ENCODE measurements around the gene TBC1D17. TPM values are rescaled to one million over a fixed set of nuclear protein-coding genes. Genes with fewer than 3 reads are reported as not detected.

TBC1D17 gene
- polyA plus RNA-seq, 1 donor from 2014 or later = 13.1 TPM

GRCh38 chr19:49873834-49874233, 3.7 kb upstream of the TBC1D17 start:
- no peaks in the 10 kb centered on the region for H3F3A ChIP-seq (ENCODE audit: insufficient read depth, low read length, poor library complexity, severe bottlenecking)
- no peaks in the 10 kb centered on the region for H4K20me1 ChIP-seq (ENCODE audit: insufficient read depth)
- no peak overlapping the region for H3K4me2 ChIP-seq (ENCODE audit: low read length)
- H3K79me2 ChIP-seq (replicated peaks; ENCODE audit: insufficient read depth, low read length) = peaks cover 14% of the 10 kb centered on the region
- H3K4me3 ChIP-seq (ENCODE audit: low read length) = no peak overlapping the region
- H3K9me3 ChIP-seq (ENCODE audit: low read length) = no peaks in the 10 kb centered on the region
- no peaks in the 10 kb centered on the region for H3K36me3 ChIP-seq (ENCODE audit: insufficient read depth, low read length)
- no peak overlapping the region for H2AFZ ChIP-seq (ENCODE audit: low read depth, low read length)
- H3K27me3 ChIP-seq (ENCODE audit: insufficient read depth, low read depth, low read length) = no peaks in the 10 kb centered on the region
- H3K27ac ChIP-seq (ENCODE audit: low read length) = no peak overlapping the region
- TF ChIP-seq EP300 (conservative IDR thresholded peaks at IDR 0.05; ENCODE audit: poor library complexity, severe bottlenecking) (no peak), EZH2 (IDR thresholded peaks at IDR 0.05; ENCODE audit: borderline replicate concordance, insufficient read depth, low read length, poor library complexity, severe bottlenecking) (no peak)
- H3K9me2 ChIP-seq (ENCODE audit: insufficient read depth, low read length) = no peaks in the 10 kb centered on the region
- no peak overlapping the region for H3K9ac ChIP-seq (ENCODE audit: low read length)

GRCh38 chr19:49874503-49875157, 2.9 kb upstream of the TBC1D17 start:
- Histone ChIP-seq H3K9me2 (ENCODE audit: insufficient read depth, low read length) (no peaks in the 10 kb centered on the region), H3K4me2 (ENCODE audit: low read length) (no peak overlapping the region), H2AFZ (ENCODE audit: low read depth, low read length) (no peak overlapping the region), H3K27ac (ENCODE audit: low read length) (no peak overlapping the region), H3K9ac (ENCODE audit: low read length) (no peak overlapping the region), H3K4me3 (ENCODE audit: low read length) (no peak overlapping the region), H3K27me3 (ENCODE audit: insufficient read depth, low read depth, low read length) (no peaks in the 10 kb centered on the region), H3K9me3 (ENCODE audit: low read length) (no peaks in the 10 kb centered on the region), H4K20me1 (ENCODE audit: insufficient read depth) (no peaks in the 10 kb centered on the region), H3F3A (ENCODE audit: insufficient read depth, low read length, poor library complexity, severe bottlenecking) (no peaks in the 10 kb centered on the region), H3K79me2 (replicated peaks; ENCODE audit: insufficient read depth, low read length) (peaks cover 14% of the 10 kb centered on the region), H3K36me3 (ENCODE audit: insufficient read depth, low read length) (no peaks in the 10 kb centered on the region)
- TF ChIP-seq POLR2AphosphoS5 (IDR thresholded peaks at IDR 0.05) (no peak), MXI1 (conservative IDR thresholded peaks at IDR 0.05; ENCODE audit: poor library complexity, severe bottlenecking) (no peak)
- TF ChIP-seq, protein P1, sequence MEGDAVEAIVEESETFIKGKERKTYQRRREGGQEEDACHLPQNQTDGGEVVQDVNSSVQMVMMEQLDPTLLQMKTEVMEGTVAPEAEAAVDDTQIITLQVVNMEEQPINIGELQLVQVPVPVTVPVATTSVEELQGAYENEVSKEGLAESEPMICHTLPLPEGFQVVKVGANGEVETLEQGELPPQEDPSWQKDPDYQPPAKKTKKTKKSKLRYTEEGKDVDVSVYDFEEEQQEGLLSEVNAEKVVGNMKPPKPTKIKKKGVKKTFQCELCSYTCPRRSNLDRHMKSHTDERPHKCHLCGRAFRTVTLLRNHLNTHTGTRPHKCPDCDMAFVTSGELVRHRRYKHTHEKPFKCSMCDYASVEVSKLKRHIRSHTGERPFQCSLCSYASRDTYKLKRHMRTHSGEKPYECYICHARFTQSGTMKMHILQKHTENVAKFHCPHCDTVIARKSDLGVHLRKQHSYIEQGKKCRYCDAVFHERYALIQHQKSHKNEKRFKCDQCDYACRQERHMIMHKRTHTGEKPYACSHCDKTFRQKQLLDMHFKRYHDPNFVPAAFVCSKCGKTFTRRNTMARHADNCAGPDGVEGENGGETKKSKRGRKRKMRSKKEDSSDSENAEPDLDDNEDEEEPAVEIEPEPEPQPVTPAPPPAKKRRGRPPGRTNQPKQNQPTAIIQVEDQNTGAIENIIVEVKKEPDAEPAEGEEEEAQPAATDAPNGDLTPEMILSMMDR (IDR thresholded peaks at IDR 0.05; ENCODE audit: poor library complexity, severe bottlenecking) = no peak

- H3K9me3 ChIP-seq (ENCODE audit: low read length) = no peaks in the 10 kb centered on the region
- no peaks in the 10 kb centered on the region for H4K20me1 ChIP-seq (ENCODE audit: insufficient read depth)
- TF ChIP-seq MXI1 (conservative IDR thresholded peaks at IDR 0.05; ENCODE audit: poor library complexity, severe bottlenecking) = no peak
- TF ChIP-seq EP300 (conservative IDR thresholded peaks at IDR 0.05; ENCODE audit: poor library complexity, severe bottlenecking) = no peak
- TF ChIP-seq EZH2 (IDR thresholded peaks at IDR 0.05; ENCODE audit: borderline replicate concordance, insufficient read depth, low read length, poor library complexity, severe bottlenecking) = no peak
- no peak for TF ChIP-seq SMC3 (conservative IDR thresholded peaks at IDR 0.05; ENCODE audit: poor library complexity)
- no peak for TF ChIP-seq REST (IDR thresholded peaks at IDR 0.05; ENCODE audit: borderline replicate concordance)
- TF ChIP-seq TAF1 (IDR thresholded peaks at IDR 0.05; ENCODE audit: low read depth) = no peak
- TF ChIP-seq RAD21 (conservative IDR thresholded peaks at IDR 0.05) = no peak
- TF ChIP-seq, protein P1 (IDR thresholded peaks at IDR 0.05; ENCODE audit: poor library complexity, severe bottlenecking) = no peak
- H3K4me2 ChIP-seq (ENCODE audit: low read length) = peak overlapping the region; percentile 81
- no peaks in the 10 kb centered on the region for H3K27me3 ChIP-seq (ENCODE audit: insufficient read depth, low read depth, low read length)
- H3K27ac ChIP-seq (ENCODE audit: low read length) = peak overlapping the region; percentile 93
- H3K9ac ChIP-seq (ENCODE audit: low read length) = peak overlapping the region; percentile 97
- H3K4me3 ChIP-seq (ENCODE audit: low read length) = peak overlapping the region; percentile 75
- no peaks in the 10 kb centered on the region for H3K9me2 ChIP-seq (ENCODE audit: insufficient read depth, low read length)
- peaks cover 14% of the 10 kb centered on the region for H3K79me2 ChIP-seq (replicated peaks; ENCODE audit: insufficient read depth, low read length)
- H3K36me3 ChIP-seq (ENCODE audit: insufficient read depth, low read length) = no peaks in the 10 kb centered on the region
- H2AFZ ChIP-seq (ENCODE audit: low read depth, low read length) = no peak overlapping the region
- no peaks in the 10 kb centered on the region for H3F3A ChIP-seq (ENCODE audit: insufficient read depth, low read length, poor library complexity, severe bottlenecking)
These were observed 2.3 kb upstream of the TBC1D17 start for GRCh38 chr19:49875177-49875576.

Data from neural cell (in vitro differentiated cells).